ENCODE measurements around the gene CACNA2D3. TPM values are rescaled to one million over a fixed set of nuclear protein-coding genes. Genes with fewer than 3 reads are reported as not detected.

CACNA2D3 gene
- total RNA-seq, 2 experiments from 2014 or later, result not detected

DNA sequence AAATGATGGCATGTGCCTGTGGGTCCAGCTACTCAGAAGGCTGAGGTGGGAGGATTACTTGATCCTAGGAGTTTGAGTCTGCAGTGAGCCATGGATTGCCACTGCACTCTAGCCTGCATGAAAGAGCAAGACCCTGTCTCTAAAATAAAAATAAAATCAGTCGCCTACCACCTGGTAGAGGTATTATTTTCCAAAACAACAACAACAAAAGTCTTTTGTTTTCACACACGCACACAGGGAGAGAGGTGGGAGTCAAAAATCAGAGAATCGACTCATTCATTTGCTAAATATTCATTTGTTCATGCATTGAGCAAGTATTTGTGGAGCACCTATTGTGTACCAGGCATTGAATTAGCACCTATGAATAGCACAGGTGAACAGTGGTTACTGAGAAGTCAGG lies 587.4 kb downstream of the CACNA2D3 start:
- Mint-ChIP-seq H3K9me3 (peaks cover 1% of the 10 kb centered on the region), H3K4me1 (no peaks in the 10 kb centered on the region), H3K27ac (no peak overlapping the region), H3K36me3 (no peaks in the 10 kb centered on the region), H3K27me3 (peaks cover 2% of the 10 kb centered on the region), H3K4me3 (no peak overlapping the region)
- DNase-seq, result no peak
- ATAC-seq (ENCODE audit: low read depth), result no peak
- POLR2A ChIA-PET, result no interaction called here

- peaks cover 2% of the 10 kb centered on the region for H3K27me3 Mint-ChIP-seq
- ATAC-seq (ENCODE audit: low read depth) (no peak), DNase-seq (no peak)
- H3K36me3 Mint-ChIP-seq, result no peaks in the 10 kb centered on the region
- H3K4me1 Mint-ChIP-seq, result no peaks in the 10 kb centered on the region
- H3K27ac Mint-ChIP-seq, result no peak overlapping the region
- H3K9me3 Mint-ChIP-seq, result peaks cover 3% of the 10 kb centered on the region
- POLR2A ChIA-PET, result no interaction called here
- H3K4me3 Mint-ChIP-seq, result no peak overlapping the region
These were observed 588.6 kb downstream of the CACNA2D3 start for GRCh38 chr3:54710954-54711353.

DNA sequence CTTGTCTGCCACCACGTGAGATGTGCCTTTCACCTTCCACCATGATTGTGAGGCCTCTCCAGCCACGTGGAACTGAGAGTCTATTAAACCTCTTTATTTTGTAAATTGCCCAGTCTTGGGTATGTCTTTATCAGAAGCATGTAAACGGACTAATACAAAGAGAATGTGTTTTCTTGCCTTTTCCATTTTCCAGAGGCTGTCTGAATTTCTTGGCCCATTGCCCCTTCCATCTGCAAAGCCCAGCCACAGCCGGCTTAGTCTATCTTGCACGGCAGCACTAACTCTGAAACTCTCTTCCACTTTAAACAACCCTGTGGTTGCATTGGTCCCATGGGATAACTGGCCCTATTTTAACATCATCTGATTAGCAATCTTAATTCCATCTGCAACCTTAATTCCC lies 590.2 kb downstream of the CACNA2D3 start:
- no peaks in the 10 kb centered on the region for H3K36me3 Mint-ChIP-seq
- DNase-seq (no peak), ATAC-seq (ENCODE audit: low read depth) (no peak)
- H3K4me1 Mint-ChIP-seq, result no peaks in the 10 kb centered on the region
- H3K4me3 Mint-ChIP-seq, result no peak overlapping the region
- no peak overlapping the region for H3K27ac Mint-ChIP-seq
- peaks cover 2% of the 10 kb centered on the region for H3K27me3 Mint-ChIP-seq
- H3K9me3 Mint-ChIP-seq, result peaks cover 3% of the 10 kb centered on the region
- POLR2A ChIA-PET, result no interaction called here

DNA sequence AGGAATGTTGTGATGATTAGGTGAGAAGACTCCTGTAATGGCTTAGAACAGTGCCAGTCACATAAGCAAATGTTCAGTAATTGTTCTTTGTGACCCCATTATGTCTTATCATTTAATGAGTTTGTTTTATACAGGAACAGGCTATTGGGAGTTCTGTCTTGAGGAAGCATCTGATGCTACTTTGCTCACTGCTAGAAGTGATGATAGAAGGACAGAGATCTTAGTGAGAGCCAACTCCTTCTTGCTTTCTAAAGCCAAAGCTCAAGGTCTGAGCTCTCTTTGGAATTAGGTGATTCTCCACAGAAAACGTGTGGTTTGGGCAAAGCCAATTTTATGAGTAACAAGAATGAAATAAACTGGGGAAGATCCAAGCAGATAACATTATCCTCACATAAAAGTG lies 590.7 kb downstream of the CACNA2D3 start:
- Mint-ChIP-seq H3K4me1 (no peaks in the 10 kb centered on the region), H3K27me3 (peaks cover 2% of the 10 kb centered on the region), H3K9me3 (peaks cover 3% of the 10 kb centered on the region), H3K36me3 (no peaks in the 10 kb centered on the region), H3K27ac (no peak overlapping the region), H3K4me3 (no peak overlapping the region)
- POLR2A ChIA-PET, result no interaction called here
- no peak for DNase-seq
- ATAC-seq (ENCODE audit: low read depth), result no peak

DNA sequence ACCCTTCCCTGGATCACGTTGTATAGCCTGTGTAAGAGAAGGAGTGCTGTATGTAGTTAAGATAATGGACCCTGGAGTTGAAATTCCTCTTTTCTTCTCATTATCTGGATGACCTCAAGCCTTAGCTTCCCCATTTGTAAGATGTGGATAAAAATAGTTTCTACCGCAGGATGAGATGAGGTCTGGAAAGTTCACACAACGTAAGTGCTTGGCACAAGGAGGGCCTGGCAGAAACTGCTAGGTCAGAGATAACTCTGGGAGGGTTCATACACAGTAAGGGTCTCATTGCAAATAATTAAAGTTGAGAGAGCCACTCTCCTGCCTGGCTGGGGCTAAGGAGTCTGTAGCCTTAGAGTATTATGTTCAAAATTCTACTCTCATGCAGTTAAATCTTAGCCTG lies 591.1 kb downstream of the CACNA2D3 start:
- ATAC-seq (ENCODE audit: low read depth) (no peak), DNase-seq (no peak)
- POLR2A ChIA-PET, result no interaction called here
- Mint-ChIP-seq H3K4me1 (no peaks in the 10 kb centered on the region), H3K36me3 (no peaks in the 10 kb centered on the region), H3K27me3 (peaks cover 2% of the 10 kb centered on the region), H3K9me3 (peaks cover 3% of the 10 kb centered on the region), H3K4me3 (no peak overlapping the region), H3K27ac (no peak overlapping the region)

DNA sequence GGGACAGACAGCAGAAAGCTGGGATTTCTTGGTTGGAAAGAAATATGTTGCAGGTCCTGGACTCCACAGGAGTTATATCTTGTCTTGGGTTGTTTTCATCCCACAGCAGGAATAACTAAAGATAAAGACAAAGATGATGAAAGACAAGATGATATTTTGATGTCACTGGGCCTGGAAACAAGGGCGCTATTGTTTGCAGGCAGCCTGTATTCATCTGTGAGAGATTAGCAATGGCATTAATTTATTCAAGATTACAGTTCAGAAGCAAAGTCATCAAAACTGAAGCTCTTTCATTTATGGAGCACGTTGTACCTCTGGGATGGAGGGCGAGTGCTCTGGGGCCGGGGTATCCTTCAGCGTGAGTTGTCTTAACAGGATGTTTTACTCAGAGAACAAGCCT lies 591.7 kb downstream of the CACNA2D3 start:
- no peak for ATAC-seq (ENCODE audit: low read depth)
- Mint-ChIP-seq H3K4me1 (no peaks in the 10 kb centered on the region), H3K27ac (no peak overlapping the region), H3K9me3 (peaks cover 3% of the 10 kb centered on the region), H3K27me3 (no peaks in the 10 kb centered on the region), H3K36me3 (no peaks in the 10 kb centered on the region), H3K4me3 (no peak overlapping the region)
- POLR2A ChIA-PET, result no interaction called here
- no peak for DNase-seq

DNA sequence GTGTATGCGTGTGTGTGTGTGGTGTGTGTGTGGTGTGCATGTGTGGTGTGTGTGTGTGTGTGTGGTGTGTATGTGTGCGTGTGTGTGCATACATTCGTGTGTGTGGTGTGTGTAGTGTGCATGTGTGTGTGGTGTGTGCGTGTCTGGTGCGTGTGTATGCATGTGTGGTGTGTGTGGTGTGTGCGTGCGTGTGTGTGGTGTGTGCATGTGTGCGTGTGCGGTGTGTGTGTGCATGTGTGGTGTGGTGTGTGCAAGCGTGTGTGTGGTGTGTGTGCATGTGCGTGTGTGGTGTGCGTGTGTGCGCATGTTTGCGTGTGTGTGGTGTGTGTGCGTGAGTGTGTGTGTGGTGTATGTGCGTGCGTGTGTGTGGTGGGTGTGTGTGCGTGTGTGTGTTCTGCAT lies 595.2 kb downstream of the CACNA2D3 start:
- no peaks in the 10 kb centered on the region for H3K27me3 Mint-ChIP-seq
- no peaks in the 10 kb centered on the region for H3K36me3 Mint-ChIP-seq
- peaks cover 3% of the 10 kb centered on the region for H3K9me3 Mint-ChIP-seq
- H3K4me1 Mint-ChIP-seq, result no peaks in the 10 kb centered on the region
- no peak overlapping the region for H3K4me3 Mint-ChIP-seq
- POLR2A ChIA-PET, result no interaction called here
- ATAC-seq (ENCODE audit: low read depth) (no peak), DNase-seq (no peak)
- H3K27ac Mint-ChIP-seq, result no peak overlapping the region

GRCh38 chr3:54719914-54720313 lies 597.6 kb downstream of the CACNA2D3 start:
- DNase-seq (no peak), ATAC-seq (ENCODE audit: low read depth) (no peak)
- H3K36me3 Mint-ChIP-seq, result no peaks in the 10 kb centered on the region
- H3K27ac Mint-ChIP-seq, result no peak overlapping the region
- H3K4me3 Mint-ChIP-seq, result no peak overlapping the region
- no peaks in the 10 kb centered on the region for H3K4me1 Mint-ChIP-seq
- H3K9me3 Mint-ChIP-seq, result peaks cover 2% of the 10 kb centered on the region
- H3K27me3 Mint-ChIP-seq, result no peaks in the 10 kb centered on the region
- POLR2A ChIA-PET, result no interaction called here

- Mint-ChIP-seq H3K27ac (no peak overlapping the region), H3K27me3 (no peaks in the 10 kb centered on the region), H3K4me3 (no peak overlapping the region), H3K4me1 (no peaks in the 10 kb centered on the region), H3K9me3 (peaks cover 1% of the 10 kb centered on the region), H3K36me3 (no peaks in the 10 kb centered on the region)
- ATAC-seq (ENCODE audit: low read depth) (no peak), DNase-seq (no peak)
- POLR2A ChIA-PET, result no interaction called here
These were observed 598.3 kb downstream of the CACNA2D3 start for GRCh38 chr3:54720604-54721003.

- peaks cover 6% of the 10 kb centered on the region for H3K9me3 Mint-ChIP-seq
- H3K27ac Mint-ChIP-seq, result no peak overlapping the region
- no peaks in the 10 kb centered on the region for H3K27me3 Mint-ChIP-seq
- H3K4me3 Mint-ChIP-seq, result no peak overlapping the region
- H3K36me3 Mint-ChIP-seq, result no peaks in the 10 kb centered on the region
- POLR2A ChIA-PET, result no interaction called here
- ATAC-seq (ENCODE audit: low read depth) (no peak), DNase-seq (no peak)
- no peaks in the 10 kb centered on the region for H3K4me1 Mint-ChIP-seq
These were observed 609.5 kb downstream of the CACNA2D3 start for GRCh38 chr3:54731732-54732445.

DNA sequence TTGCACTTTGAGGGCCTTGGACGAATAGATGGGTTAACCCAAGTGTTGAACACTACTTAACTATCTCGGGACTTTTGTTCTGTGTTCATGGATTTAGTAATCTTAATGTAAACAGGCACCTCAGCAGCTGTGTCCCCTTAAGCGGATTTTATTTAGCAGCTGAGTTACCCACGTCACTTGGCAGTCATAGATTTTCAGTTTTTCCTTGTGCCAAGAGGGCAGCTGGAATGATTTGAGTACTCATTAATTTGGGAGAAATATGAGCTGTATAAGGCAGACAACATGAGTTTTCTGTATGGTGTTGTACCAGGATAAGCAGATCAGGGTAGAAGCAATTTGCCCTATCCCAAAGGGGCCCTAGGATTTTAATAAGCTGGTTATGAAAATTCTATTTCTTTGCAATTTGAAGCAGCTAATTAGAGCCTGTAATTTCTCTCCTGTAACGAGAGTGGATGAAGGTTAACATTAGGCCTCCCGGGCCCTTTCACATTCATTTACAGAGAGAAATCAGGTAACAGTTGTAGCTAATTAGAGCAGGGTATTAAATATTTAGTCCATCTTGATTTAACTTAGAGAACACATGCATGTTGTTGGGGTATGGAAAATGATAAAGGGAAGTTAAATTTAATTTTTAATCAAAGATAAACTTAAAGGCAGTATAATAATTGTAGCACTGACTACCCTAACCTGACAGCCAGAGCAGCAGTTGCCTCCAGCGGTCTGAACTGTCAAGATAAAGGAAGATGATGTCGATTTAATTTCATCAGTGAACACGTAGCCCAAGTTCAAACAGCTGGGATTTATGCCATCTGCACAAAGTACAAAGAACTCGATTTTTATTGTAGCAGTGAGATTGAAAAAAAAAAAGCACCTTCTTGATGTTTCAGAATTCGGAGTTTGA lies 611.0 kb downstream of the CACNA2D3 start:
- peaks cover 3% of the 10 kb centered on the region for H3K9me3 Mint-ChIP-seq
- no peaks in the 10 kb centered on the region for H3K27me3 Mint-ChIP-seq
- H3K4me1 Mint-ChIP-seq, result no peaks in the 10 kb centered on the region
- no peak overlapping the region for H3K27ac Mint-ChIP-seq
- no peaks in the 10 kb centered on the region for H3K36me3 Mint-ChIP-seq
- DNase-seq (no peak), ATAC-seq (ENCODE audit: low read depth) (no peak)
- POLR2A ChIA-PET, result no interaction called here
- no peak overlapping the region for H3K4me3 Mint-ChIP-seq

GRCh38 chr3:54736459-54736858 lies 614.1 kb downstream of the CACNA2D3 start:
- ATAC-seq (ENCODE audit: low read depth) (no peak), DNase-seq (no peak)
- POLR2A ChIA-PET, result no interaction called here
- Mint-ChIP-seq H3K36me3 (no peaks in the 10 kb centered on the region), H3K27me3 (no peaks in the 10 kb centered on the region), H3K4me3 (no peak overlapping the region), H3K27ac (no peak overlapping the region), H3K9me3 (no peaks in the 10 kb centered on the region), H3K4me1 (no peaks in the 10 kb centered on the region)

DNA sequence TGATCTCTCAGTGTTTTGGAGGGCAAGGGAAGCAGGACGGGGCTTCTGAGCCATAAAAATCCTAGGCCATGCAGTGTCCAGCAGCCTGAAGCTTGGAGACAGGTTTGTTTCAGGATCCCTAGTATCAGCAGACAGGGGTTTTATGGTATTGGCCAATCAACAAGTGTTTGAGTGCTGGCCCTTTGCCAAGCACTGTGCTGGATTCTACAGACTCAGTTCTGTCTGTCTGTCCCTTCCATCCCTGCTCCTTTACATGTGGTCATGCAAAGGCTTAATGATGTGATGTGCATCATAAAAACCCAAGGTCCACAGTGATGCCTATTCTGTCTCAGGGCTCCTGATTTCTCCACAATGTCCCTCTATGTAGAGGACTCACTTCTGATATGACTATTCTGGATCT lies 621.4 kb downstream of the CACNA2D3 start:
- H3K4me1 Mint-ChIP-seq, result no peaks in the 10 kb centered on the region
- H3K36me3 Mint-ChIP-seq, result no peaks in the 10 kb centered on the region
- DNase-seq, result no peak
- H3K9me3 Mint-ChIP-seq, result peaks cover 2% of the 10 kb centered on the region
- H3K27ac Mint-ChIP-seq, result no peak overlapping the region
- H3K27me3 Mint-ChIP-seq, result no peaks in the 10 kb centered on the region
- no peak for ATAC-seq (ENCODE audit: low read depth)
- POLR2A ChIA-PET, result no interaction called here
- no peak overlapping the region for H3K4me3 Mint-ChIP-seq

- ATAC-seq (ENCODE audit: low read depth), result no peak
- POLR2A ChIA-PET, result no interaction called here
These were observed 621.9 kb downstream of the CACNA2D3 start for GRCh38 chr3:54744291-54744690.

More at GRCh38 chr3:54744291-54744690, 621.9 kb downstream of the CACNA2D3 start:
- Mint-ChIP-seq H3K9me3 (peaks cover 2% of the 10 kb centered on the region), H3K27me3 (no peaks in the 10 kb centered on the region), H3K4me3 (no peak overlapping the region), H3K4me1 (no peaks in the 10 kb centered on the region), H3K36me3 (no peaks in the 10 kb centered on the region), H3K27ac (no peak overlapping the region)
- no peak for DNase-seq
